ENCODE data around the gene ATP4A.
"Not testable (repeated sequence)": the region's sequence is repeated elsewhere in the genome, so short reads cannot be mapped to it uniquely, and the experiment has no call there.

Gene ATP4A

DNA sequence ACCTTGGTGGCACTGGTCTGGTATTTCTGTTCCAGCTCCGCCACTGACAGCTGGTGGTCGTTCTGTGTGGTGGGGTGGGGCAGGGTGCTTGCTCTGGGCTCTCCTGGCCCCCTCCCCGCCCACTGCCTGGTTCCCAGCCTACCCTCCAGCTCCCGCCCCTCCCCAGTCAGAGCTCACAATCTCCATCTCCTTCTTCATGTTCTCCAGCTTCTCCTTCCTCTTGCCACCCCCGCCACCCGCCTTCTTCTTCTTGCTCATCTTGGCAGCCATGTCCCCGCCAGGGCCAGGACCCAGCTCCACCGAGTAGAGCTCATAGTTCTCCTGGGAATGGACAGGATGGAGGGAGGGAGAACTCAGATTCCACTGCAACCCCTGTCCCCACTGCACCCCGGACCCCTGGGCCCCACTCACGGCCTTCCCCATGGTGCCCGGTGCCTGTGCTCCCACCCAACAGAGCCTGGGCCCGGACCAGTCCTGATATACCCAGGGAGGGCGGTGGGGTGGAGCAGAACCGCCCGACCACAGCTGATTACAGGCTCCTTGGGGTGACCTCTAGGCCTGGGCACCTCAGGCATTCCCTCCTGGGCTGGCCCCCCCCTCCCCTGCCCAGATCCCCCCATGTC is at the start of gene ATP4A:
Gene ATP4A (minus strand): TSS at position 452 of the 623 bp plus-strand sequence. CDS start 29 bp downstream, at position 423.
- no peak for DNase-seq

- peak; percentile 90 to 96 for DNase-seq
Measured at GRCh38 chr19:35612559-35613321, 49.3 kb upstream of the ATP4A start, which contains the start of gene HAUS5. TSS of gene HAUS5 (plus strand) at chr19:35612735. CDS start at chr19:35612795, 60 bp downstream.

DNA sequence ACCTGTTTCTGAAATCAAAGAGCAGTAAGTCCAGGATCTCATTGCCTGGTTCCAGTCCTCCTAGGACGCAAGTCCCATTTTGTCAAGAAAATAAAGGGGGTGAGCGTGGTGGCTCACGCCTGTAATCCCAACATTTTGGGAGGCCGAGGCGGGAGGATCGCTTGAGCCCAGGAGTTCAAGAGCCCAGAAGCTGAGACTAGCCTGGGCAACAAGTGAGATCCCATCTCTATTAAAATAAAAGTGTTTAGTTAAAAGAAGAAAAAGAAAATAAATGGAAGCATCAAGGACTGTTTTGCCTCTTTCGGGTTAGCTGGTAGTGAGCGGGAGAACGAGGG is 48.7 kb upstream of the ATP4A start:
- DNase-seq = no peak

GRCh38 chr19:35609851-35610353 is 46.4 kb upstream of the ATP4A start:
- DNase-seq = peak in 1 of 2 donors; percentile 14

DNA sequence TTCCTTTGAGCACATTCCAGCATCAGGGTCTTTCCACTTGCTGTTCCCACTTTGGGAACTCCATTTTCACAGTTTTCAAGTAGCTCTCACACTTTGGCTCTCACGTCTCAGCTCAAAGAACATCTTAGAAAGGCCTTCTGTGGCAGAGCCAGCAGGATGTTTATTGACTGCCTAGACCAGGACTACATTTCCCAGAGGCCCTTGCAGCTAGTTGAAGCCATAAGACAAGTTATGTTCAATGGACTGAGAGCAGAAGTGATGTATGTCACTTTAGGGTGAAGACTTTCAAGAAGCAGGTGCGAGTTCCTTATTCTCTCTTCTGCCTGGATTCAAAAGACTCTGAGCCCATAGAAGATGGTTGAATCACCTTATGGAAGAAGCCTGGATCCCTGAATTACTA is 44.8 kb upstream of the ATP4A start:
- no peak for DNase-seq

GRCh38 chr19:35607661-35608060 is 44.2 kb upstream of the ATP4A start:
- DNase-seq = no peak

DNA sequence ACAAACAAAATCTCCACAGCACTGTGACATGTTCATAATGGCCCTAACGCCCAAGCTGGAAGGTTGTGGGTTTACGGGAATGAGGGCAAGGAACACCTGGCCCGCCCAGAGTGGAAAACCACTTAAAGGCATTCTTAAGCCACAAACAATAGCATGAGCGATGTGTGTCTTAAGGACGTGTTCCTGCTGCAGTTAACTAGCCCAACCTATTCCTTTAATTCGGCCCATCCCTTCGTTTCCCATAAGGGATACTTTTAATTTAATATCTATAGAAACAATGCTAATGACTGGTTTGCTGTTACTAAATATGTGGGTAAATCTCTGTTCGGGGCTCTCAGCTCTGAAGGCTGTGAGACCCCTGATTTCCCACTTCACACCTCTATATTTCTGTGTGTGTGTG is 43.7 kb upstream of the ATP4A start:
- DNase-seq = not testable (repeated sequence)

- not testable (repeated sequence) for DNase-seq
Measured at GRCh38 chr19:35604436-35604835, 41.0 kb upstream of the ATP4A start.

GRCh38 chr19:35601971-35602370 is 38.5 kb upstream of the ATP4A start:
- no peak for DNase-seq

DNA sequence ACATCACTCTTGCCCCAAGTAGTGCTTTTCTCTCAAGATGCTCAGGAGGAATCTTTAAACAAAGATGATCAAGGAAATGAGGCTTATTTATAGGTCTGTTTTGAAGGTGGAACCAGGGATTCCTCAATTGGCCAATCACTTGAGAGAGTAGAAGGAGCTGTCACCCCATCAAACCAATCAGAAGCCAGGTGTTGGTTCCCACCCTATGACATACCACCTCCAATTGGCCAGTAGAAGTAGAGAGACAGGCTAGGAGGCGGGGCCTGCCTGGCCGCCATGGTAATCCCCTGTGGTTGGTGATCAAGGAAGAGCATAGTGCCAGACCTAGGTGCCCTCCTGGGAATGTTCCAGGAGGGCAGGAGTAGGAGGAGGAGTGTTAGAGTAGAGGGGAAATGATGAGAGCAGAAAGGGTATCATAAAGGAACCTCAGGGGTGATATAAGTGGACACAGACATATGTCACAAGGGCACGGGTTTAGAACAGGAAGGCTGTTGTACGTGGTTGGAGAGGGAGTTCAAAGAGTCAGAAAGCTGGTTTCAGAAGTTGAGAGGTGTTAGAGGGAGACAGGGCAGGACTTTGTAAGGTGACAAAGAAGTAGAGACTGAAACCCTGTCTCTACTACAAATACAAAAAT is 33.0 kb upstream of the ATP4A start:
- DNase-seq = no peak

- no peak for DNase-seq
Measured at GRCh38 chr19:35595928-35596327, 32.5 kb upstream of the ATP4A start.

- not testable (repeated sequence) for DNase-seq
Measured at GRCh38 chr19:35595026-35595425, 31.6 kb upstream of the ATP4A start.

DNA sequence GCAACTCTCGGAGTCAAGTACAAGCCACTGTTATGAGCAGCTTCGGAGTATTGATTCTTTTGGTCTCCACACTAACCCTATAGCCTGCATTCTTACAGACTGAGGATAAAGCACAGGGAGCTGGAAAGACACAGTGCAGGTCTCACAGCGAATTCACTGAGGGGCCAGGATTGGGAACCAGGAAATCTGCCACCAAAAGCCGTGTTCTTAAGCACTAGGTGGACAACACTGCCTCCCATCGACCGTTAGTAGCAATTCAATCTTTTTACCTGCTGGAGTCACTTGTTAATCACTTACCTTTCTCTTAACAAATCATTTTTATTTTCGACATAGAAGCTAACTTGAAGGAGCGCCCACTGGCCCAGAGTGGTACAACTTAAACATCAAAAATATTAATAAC is 28.8 kb upstream of the ATP4A start:
- DNase-seq = no peak

DNA sequence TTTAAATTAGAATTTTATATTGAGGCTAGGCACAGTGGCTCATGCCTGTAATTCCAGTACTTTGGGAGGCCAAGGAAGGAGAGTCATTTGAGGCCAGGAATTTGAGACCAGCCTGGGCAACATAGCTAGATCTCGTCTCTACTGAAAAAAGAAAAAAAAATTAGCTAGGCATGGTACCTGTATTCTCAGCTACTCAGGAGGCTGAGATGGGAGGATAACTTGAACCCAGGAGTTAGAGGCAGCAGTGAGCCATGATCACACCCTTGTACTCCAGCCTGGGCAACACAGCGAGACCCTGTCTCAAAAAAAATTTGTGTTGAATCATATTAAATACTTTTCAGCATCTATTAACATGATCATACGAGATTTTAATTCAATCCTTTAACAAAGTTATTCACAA is 27.4 kb upstream of the ATP4A start:
- no peak for DNase-seq

GRCh38 chr19:35587321-35587720 is 23.9 kb upstream of the ATP4A start:
- no peak for DNase-seq

GRCh38 chr19:35585848-35586247 is 22.4 kb upstream of the ATP4A start, which contains the start of gene PMIS2:
TSS of gene PMIS2 (plus strand) at chr19:35586173. CDS start at chr19:35586260, 87 bp downstream.
- DNase-seq = no peak

GRCh38 chr19:35582760-35583159 is 19.3 kb upstream of the ATP4A start:
- no peak for DNase-seq

- DNase-seq = no peak
Measured at GRCh38 chr19:35578707-35579106, 15.2 kb upstream of the ATP4A start.

- no peak for DNase-seq
Measured at GRCh38 chr19:35577918-35578317, 14.5 kb upstream of the ATP4A start.

DNA sequence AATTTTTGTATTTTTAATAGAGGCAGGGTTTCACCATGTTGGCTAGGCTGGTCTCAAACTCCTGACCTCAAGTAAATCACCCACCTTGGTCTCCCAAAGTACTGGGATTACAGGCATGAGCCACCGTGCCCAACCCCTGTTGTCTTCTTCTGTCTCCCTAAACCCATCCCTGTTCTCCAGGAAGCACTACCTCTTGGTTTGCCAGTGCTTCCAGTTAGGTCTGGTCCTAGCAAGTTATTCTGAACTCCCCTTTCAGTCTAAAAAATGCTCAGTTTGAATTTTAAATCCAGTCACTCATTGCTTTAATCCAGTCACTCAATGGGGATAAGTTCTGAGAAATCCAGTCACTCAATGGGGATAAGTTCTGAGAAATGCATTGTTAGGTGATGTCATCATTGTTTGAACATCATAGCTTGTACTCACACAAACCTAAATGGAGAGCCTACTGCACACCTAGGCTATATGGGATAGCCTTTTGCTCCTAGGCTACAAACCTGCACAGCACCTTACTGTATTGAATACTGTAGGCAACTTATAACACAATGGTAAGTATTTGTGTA is 8.0 kb upstream of the ATP4A start:
- DNase-seq = no peak

DNA sequence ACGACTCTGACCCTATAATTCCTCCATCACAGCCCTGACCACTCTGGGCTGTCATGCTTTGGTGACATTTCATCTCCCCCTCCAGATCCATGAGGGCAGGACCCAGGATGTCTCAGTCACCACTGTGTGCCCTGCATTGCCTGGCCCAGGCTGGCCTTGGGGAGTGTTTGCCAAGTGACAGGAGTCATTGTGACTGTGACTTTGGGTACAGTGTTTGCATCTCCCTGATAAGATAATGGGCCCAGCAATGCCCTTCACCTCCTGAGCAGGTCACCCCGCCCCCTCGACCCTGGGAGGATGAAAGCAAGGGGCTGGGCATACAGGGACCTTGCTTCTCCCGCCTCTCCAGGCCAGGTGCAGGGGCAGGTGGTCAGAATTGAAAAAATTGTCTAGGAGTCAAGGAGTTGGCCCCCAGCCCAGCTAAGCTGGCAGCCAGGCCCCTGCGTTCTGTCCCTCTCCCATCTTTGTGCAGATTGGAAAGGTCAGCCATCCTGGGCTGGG is 5.9 kb upstream of the ATP4A start:
- no peak for DNase-seq

DNA sequence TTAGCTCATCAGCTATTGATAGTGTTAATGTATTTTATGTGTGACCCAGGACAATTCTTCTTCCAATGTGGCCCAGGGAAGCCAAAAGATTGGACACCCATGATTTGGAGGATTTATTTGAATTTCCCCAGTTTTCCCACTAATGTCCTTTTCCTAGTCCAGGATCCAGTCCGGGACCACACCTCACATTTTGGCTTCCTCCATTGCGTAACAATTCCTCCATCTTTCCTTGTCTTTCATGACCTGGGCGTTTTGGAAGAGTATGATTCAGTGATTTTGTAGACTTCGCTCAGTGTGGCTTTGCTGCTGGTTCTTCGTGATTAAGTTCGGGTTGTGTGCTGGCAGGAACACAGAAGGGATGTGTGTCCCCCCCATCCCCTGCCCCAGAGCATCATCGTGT is 3.3 kb upstream of the ATP4A start:
- no peak for DNase-seq
